H1 (cell line): ENCODE results near the gene NEBL.

Experiments used
- EGR1 ChIP-seq: IDR thresholded peaks from 2 replicates; pipeline ENCODE4 v1.6.1; 2011; ENCODE audit warnings: low read depth, low read length, borderline replicate concordance
- MAX ChIP-seq: IDR thresholded peaks from 2 replicates; pipeline ENCODE4 v1.6.1; 2012; ENCODE audit warnings: inconsistent platforms
- POLR2A ChIP-seq, 2 experiments: IDR thresholded peaks; 1 replicate in 1 of 2; 2 replicates in 1 of 2; pipeline ENCODE4 v1.6.1; 2011; ENCODE audit warnings: low read depth in 2 of 2, low read length in 2 of 2, mild to moderate bottlenecking in 2 of 2; ENCODE audit errors: control extremely low read depth in 1 of 2
- POLR2AphosphoS5 ChIP-seq: IDR thresholded peaks from 2 replicates; pipeline ENCODE4 v1.6.1; 2011; ENCODE audit warnings: low read depth, low read length
- RNF2 ChIP-seq: fragments of 200-900, 300-1000 bp; sonication (generic); IDR thresholded peaks from 2 replicates; pipeline ENCODE4 v1.7.1; 2016; ENCODE audit warnings: borderline replicate concordance, low read depth, mild to moderate bottlenecking, antibody characterized with exemption, low read length; ENCODE audit not compliant: poor library complexity, severe bottlenecking; ENCODE audit errors: missing control alignments
- SAP30 ChIP-seq: fragments of 300-600 bp; sonication (generic); IDR thresholded peaks from 2 replicates; pipeline ENCODE4 v1.7.1; 2012; ENCODE audit warnings: low read length, moderate library complexity, mild to moderate bottlenecking, inconsistent platforms; ENCODE audit not compliant: insufficient read depth, insufficient replicate concordance
- SIN3A ChIP-seq, 2 experiments: IDR thresholded peaks in 1 of 2; conservative IDR thresholded peaks in 1 of 2; 2 replicates each; pipeline ENCODE4 v1.6.1; 2011 to 2012; ENCODE audit warnings: low read length in 2 of 2, improper control_type of control experiment in 1 of 2, low read depth in 1 of 2, mild to moderate bottlenecking in 1 of 2
- SP2 ChIP-seq: IDR thresholded peaks from 2 replicates; pipeline ENCODE4 v1.6.1; 2012; ENCODE audit warnings: mild to moderate bottlenecking, low read length, inconsistent platforms
- ZNF274 ChIP-seq: IDR thresholded peaks from 2 replicates; pipeline ENCODE4 v1.7.0; 2012; ENCODE audit warnings: low read length, borderline replicate concordance; ENCODE audit errors: extremely low read depth
- TF ChIP-seq, protein P1 (sequence below), 3 experiments: IDR thresholded peaks; 1 replicate in 2 of 3; 2 replicates in 1 of 3; pipeline versions ENCODE4 v1.5.1 to v1.6.1; 2011; ENCODE audit warnings: low read length in 3 of 3, mild to moderate bottlenecking in 3 of 3, inconsistent platforms in 2 of 3, low read depth in 1 of 3, moderate library complexity in 1 of 3; ENCODE audit not compliant: insufficient read depth in 1 of 3; ENCODE audit errors: control extremely low read depth in 1 of 3

- TF ChIP-seq SP2 (no peak), SIN3A (conservative IDR thresholded peaks at IDR 0.05 in 1 of 2, IDR thresholded peaks at IDR 0.05 in 1 of 2; ENCODE audit: low read depth in 1 of 2, low read length in 2 of 2) (no peak), RNF2 (no peak), SAP30 (no peak), POLR2A (IDR thresholded peaks at IDR 0.05; ENCODE audit: control extremely low read depth in 1 of 2, low read depth in 2 of 2, low read length in 2 of 2) (no peak), POLR2AphosphoS5 (no peak), ZNF274 (no peak), MAX (no peak), EGR1 (no peak)
- TF ChIP-seq, protein P1, sequence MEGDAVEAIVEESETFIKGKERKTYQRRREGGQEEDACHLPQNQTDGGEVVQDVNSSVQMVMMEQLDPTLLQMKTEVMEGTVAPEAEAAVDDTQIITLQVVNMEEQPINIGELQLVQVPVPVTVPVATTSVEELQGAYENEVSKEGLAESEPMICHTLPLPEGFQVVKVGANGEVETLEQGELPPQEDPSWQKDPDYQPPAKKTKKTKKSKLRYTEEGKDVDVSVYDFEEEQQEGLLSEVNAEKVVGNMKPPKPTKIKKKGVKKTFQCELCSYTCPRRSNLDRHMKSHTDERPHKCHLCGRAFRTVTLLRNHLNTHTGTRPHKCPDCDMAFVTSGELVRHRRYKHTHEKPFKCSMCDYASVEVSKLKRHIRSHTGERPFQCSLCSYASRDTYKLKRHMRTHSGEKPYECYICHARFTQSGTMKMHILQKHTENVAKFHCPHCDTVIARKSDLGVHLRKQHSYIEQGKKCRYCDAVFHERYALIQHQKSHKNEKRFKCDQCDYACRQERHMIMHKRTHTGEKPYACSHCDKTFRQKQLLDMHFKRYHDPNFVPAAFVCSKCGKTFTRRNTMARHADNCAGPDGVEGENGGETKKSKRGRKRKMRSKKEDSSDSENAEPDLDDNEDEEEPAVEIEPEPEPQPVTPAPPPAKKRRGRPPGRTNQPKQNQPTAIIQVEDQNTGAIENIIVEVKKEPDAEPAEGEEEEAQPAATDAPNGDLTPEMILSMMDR (IDR thresholded peaks at IDR 0.05; ENCODE audit: control extremely low read depth in 1 of 3, insufficient read depth in 1 of 3, low read depth in 1 of 3, low read length in 3 of 3): no peak
Measured at GRCh38 chr10:20891338-20891714, 5.8 kb downstream of the NEBL start.
